H1 (cell line): ENCODE results near the gene DHCR7. TPM values are rescaled to one million over a fixed set of nuclear protein-coding genes. Genes with fewer than 3 reads are reported as not detected.

Source experiments
- CTCF ChIA-PET: fragments of 300-600 bp; sonication (Branson Sonifier 250); formaldehyde crosslinking; loops from one replicate; lab custom pipeline; 2021; ENCODE audit not compliant: partially characterized antibody; lab: Charles Lee
- POLR2A ChIA-PET: fragments of 300-600 bp; sonication (Branson Sonifier 250); formaldehyde crosslinking; loops from one replicate; lab custom pipeline; 2021; ENCODE audit warnings: inconsistent platforms; ENCODE audit not compliant: partially characterized antibody; lab: Charles Lee
- DNase-seq, 2 experiments: peaks; one replicate each; pipeline versions ENCODE4 v3.0.0 to v3.0.0-alpha.2; 2010 to 2022; ENCODE audit warnings: low spot score in 2 of 2, low read depth in 1 of 2, mixed read lengths in 1 of 2
- FAIRE-seq: peaks from 2 replicates; lab custom pipeline; 2011; peaks lifted over from hg19 to GRCh38; lab: Jason Lieb, UNC
- H2AFZ ChIP-seq: 2 replicates; pipeline ENCODE4 v1.8.1; 2012; ENCODE audit warnings: low read length, inconsistent platforms
- H2AK5ac ChIP-seq: 2 replicates; pipeline ENCODE4 v1.6.1; 2013; ENCODE audit warnings: low read depth, low read length
- H2BK120ac ChIP-seq: replicated peaks from 2 replicates; pipeline ENCODE3; 2013; ENCODE audit warnings: low read depth, low read length, inconsistent platforms
- H2BK12ac ChIP-seq: 2 replicates; pipeline ENCODE4 v1.6.1; 2013; ENCODE audit warnings: low read depth, low read length
- H2BK15ac ChIP-seq: 2 replicates; pipeline ENCODE4 v1.6.1; 2013; ENCODE audit warnings: low read length
- H2BK20ac ChIP-seq: 2 replicates; pipeline ENCODE4 v1.6.1; 2013; ENCODE audit warnings: low read length
- H2BK5ac ChIP-seq: 2 replicates; pipeline ENCODE4 v1.6.1; 2013; ENCODE audit warnings: low read depth, low read length
- H3K14ac ChIP-seq: 2 replicates; pipeline ENCODE4 v1.6.1; 2013; ENCODE audit warnings: inconsistent platforms; ENCODE audit not compliant: insufficient read length
- H3K18ac ChIP-seq: 2 replicates; pipeline ENCODE4 v1.6.1; 2013; ENCODE audit warnings: low read length; ENCODE audit errors: extremely low read depth
- H3K23ac ChIP-seq: 2 replicates; pipeline ENCODE4 v1.6.1; 2013; ENCODE audit warnings: inconsistent platforms; ENCODE audit not compliant: insufficient read length
- H3K23me2 ChIP-seq: 2 replicates; pipeline ENCODE4 v1.6.1; 2013; ENCODE audit warnings: low read depth, low read length
- H3K27ac ChIP-seq: 2 replicates; pipeline ENCODE4 v1.6.1; 2011; ENCODE audit warnings: low read depth, low read length, inconsistent platforms
- H3K27me3 ChIP-seq, 4 experiments: replicated peaks in 1 of 4; 1 replicate in 1 of 4; 2 replicates in 3 of 4; pipeline versions ENCODE4 v1.6.1 to v1.8.1; 2011 to 2013; ENCODE audit warnings: low read length in 3 of 4, mild to moderate bottlenecking in 3 of 4, inconsistent platforms in 2 of 4, mixed read lengths in 2 of 4, moderate library complexity in 1 of 4; ENCODE audit not compliant: control insufficient read depth in 3 of 4, insufficient read depth in 3 of 4; ENCODE audit errors: extremely low read depth in 1 of 4
- H3K36me3 ChIP-seq, 4 experiments: 2 replicates each; pipeline versions ENCODE4 v1.6.1 to v1.8.1; 2011 to 2013; ENCODE audit warnings: mild to moderate bottlenecking in 4 of 4, low read length in 3 of 4, moderate library complexity in 2 of 4, control low read depth in 1 of 4, inconsistent platforms in 1 of 4; ENCODE audit not compliant: insufficient read depth in 4 of 4, control insufficient read depth in 2 of 4
- H3K4ac ChIP-seq: replicated peaks from 2 replicates; pipeline ENCODE3; 2013; ENCODE audit warnings: low read length, low read depth, mixed read lengths, inconsistent platforms; ENCODE audit not compliant: insufficient read length
- H3K4me1 ChIP-seq, 4 experiments: replicated peaks in 1 of 4; 1 replicate in 1 of 4; 2 replicates in 3 of 4; pipeline versions ENCODE4 v1.6.1 to v1.8.1; 2011 to 2013; ENCODE audit warnings: low read length in 3 of 4, inconsistent platforms in 2 of 4, mixed read lengths in 1 of 4; ENCODE audit not compliant: insufficient read depth in 4 of 4, control insufficient read depth in 3 of 4
- H3K4me2 ChIP-seq, 2 experiments: 2 replicates each; pipeline versions ENCODE4 v1.6.1 to v1.8.1; 2011 to 2013; ENCODE audit warnings: low read depth in 2 of 2, low read length in 2 of 2, control low read depth in 1 of 2, inconsistent platforms in 1 of 2, mild to moderate bottlenecking in 1 of 2; ENCODE audit not compliant: insufficient read depth in 1 of 2
- H3K4me3 ChIP-seq, 4 experiments: fragments of 200-600, 300-600 bp in 1 of 4; sonication (generic), shearing (Covaris generic), sonication (Bioruptor Twin) in 1 of 4; 2 replicates each; pipeline versions ENCODE4 v1.5.1 to v1.8.1; 2011 to 2016; ENCODE audit warnings: low read length in 4 of 4, low read depth in 3 of 4, control low read depth in 2 of 4, inconsistent platforms in 2 of 4, mild to moderate bottlenecking in 2 of 4, mixed read lengths in 1 of 4, moderate library complexity in 1 of 4; ENCODE audit not compliant: insufficient read depth in 2 of 4; ENCODE audit errors: extremely low read depth in 1 of 4
- H3K56ac ChIP-seq: replicated peaks from 2 replicates; pipeline ENCODE3; 2013; ENCODE audit warnings: low read depth, mild to moderate bottlenecking, mixed read lengths, low read length, inconsistent platforms; ENCODE audit not compliant: insufficient read length
- H3K79me1 ChIP-seq: 2 replicates; pipeline ENCODE4 v1.6.1; 2013; ENCODE audit warnings: low read depth, low read length, control low read depth
- H3K79me2 ChIP-seq, 2 experiments: 2 replicates each; pipeline versions ENCODE4 v1.6.1 to v1.8.1; 2012 to 2013; ENCODE audit warnings: low read length in 2 of 2, mild to moderate bottlenecking in 2 of 2, inconsistent platforms in 1 of 2; ENCODE audit not compliant: insufficient read depth in 2 of 2, control insufficient read depth in 1 of 2
- H3K9ac ChIP-seq, 4 experiments: replicated peaks in 1 of 4; 1 replicate in 1 of 4; 2 replicates in 3 of 4; pipeline versions ENCODE4 v1.6.1 to v1.8.1; 2011 to 2013; ENCODE audit warnings: low read depth in 3 of 4, low read length in 3 of 4, control low read depth in 2 of 4, mild to moderate bottlenecking in 2 of 4, moderate library complexity in 2 of 4, inconsistent platforms in 1 of 4; ENCODE audit errors: extremely low read depth in 1 of 4
- H3K9me3 ChIP-seq, 2 experiments: 2 replicates each; pipeline versions ENCODE4 v1.6.1 to v1.8.1; 2012 to 2013; ENCODE audit warnings: mild to moderate bottlenecking in 2 of 2, moderate library complexity in 2 of 2, control low read depth in 1 of 2, inconsistent platforms in 1 of 2, low read depth in 1 of 2, low read length in 1 of 2, mixed read lengths in 1 of 2; ENCODE audit not compliant: insufficient read depth in 2 of 2
- H4K20me1 ChIP-seq, 2 experiments: replicated peaks in 1 of 2; 2 replicates each; pipeline versions ENCODE3 to v1.8.1; 2011 to 2013; ENCODE audit warnings: inconsistent platforms in 2 of 2, low read length in 2 of 2, mild to moderate bottlenecking in 1 of 2; ENCODE audit not compliant: insufficient read depth in 2 of 2, control insufficient read depth in 1 of 2
- H4K5ac ChIP-seq: 2 replicates; pipeline ENCODE4 v1.6.1; 2013; ENCODE audit warnings: low read length, low read depth, mixed read lengths, inconsistent platforms; ENCODE audit not compliant: insufficient read length
- H4K8ac ChIP-seq: 2 replicates; pipeline ENCODE4 v1.8.0; 2013; ENCODE audit warnings: mild to moderate bottlenecking, moderate library complexity, low read length, inconsistent platforms; ENCODE audit not compliant: insufficient read depth; ENCODE audit errors: extremely low read depth
- H4K91ac ChIP-seq: replicated peaks from 2 replicates; pipeline ENCODE3; 2013; ENCODE audit warnings: low read length, mixed read lengths, inconsistent platforms; ENCODE audit not compliant: insufficient read length
- CHD2 ChIP-seq: IDR thresholded peaks from 2 replicates; pipeline ENCODE4 v1.6.1; 2012; ENCODE audit warnings: low read length, improper control_type of control experiment
- CTBP2 ChIP-seq: IDR thresholded peaks from 2 replicates; pipeline ENCODE4 v1.7.0; 2011; ENCODE audit warnings: borderline replicate concordance, mild to moderate bottlenecking, moderate library complexity, mixed read lengths, low read length; ENCODE audit not compliant: insufficient read depth, insufficient read length
- GTF2F1 ChIP-seq: IDR thresholded peaks from 2 replicates; pipeline ENCODE4 v1.6.1; 2012; ENCODE audit warnings: low read depth, low read length, improper control_type of control experiment, borderline replicate concordance
- NANOG ChIP-seq: IDR thresholded peaks from 2 replicates; pipeline ENCODE4 v1.6.1; 2011; ENCODE audit warnings: low read length, low read depth, mild to moderate bottlenecking, inconsistent platforms; ENCODE audit not compliant: insufficient read depth, poor library complexity, severe bottlenecking
- POLR2A ChIP-seq, 2 experiments: IDR thresholded peaks; 1 replicate in 1 of 2; 2 replicates in 1 of 2; pipeline ENCODE4 v1.6.1; 2011; ENCODE audit warnings: low read depth in 2 of 2, low read length in 2 of 2, mild to moderate bottlenecking in 2 of 2; ENCODE audit errors: control extremely low read depth in 1 of 2
- RFX5 ChIP-seq: IDR thresholded peaks from 2 replicates; pipeline ENCODE4 v1.6.1; 2011; ENCODE audit warnings: low read depth, low read length, improper control_type of control experiment, borderline replicate concordance
- SIX5 ChIP-seq: IDR thresholded peaks from 2 replicates; pipeline ENCODE4 v1.6.1; 2011; ENCODE audit warnings: mild to moderate bottlenecking, low read depth, low read length
- TAF1 ChIP-seq: IDR thresholded peaks from 2 replicates; pipeline ENCODE4 v1.6.1; 2011; ENCODE audit warnings: mild to moderate bottlenecking, low read depth, low read length
- WGBS, 2 experiments: shearing (Covaris generic) in 1 of 2; methylation state at CpG; one replicate each; pipeline versions ENCODE4 v1.1.6 to v1.1.7; 2013 to 2015; ENCODE audit warnings: low lambda C conversion rate in 2 of 2, mixed read lengths in 2 of 2, inconsistent platforms in 1 of 2, low coverage in 1 of 2, missing lambda C conversion rate in 1 of 2; ENCODE audit not compliant: insufficient replicate concordance in 2 of 2, insufficient coverage in 1 of 2, insufficient read length in 1 of 2; ENCODE audit errors: extremely low coverage in 1 of 2, missing lambda C conversion rate in 1 of 2; 5-methylcytosine and 5-hydroxymethylcytosine counted together
- polyA plus RNA-seq, 7 experiments: library from polyadenylated mRNA; depleted of rRNA in 3 of 7; stranded (reverse) in 5 of 7; unstranded in 2 of 7; fragments of >200 nt in 5 of 7; fragments of 200-250 nt in 2 of 7; gene quantifications; 1 replicate in 5 of 7; 2 replicates in 1 of 7; 4 replicates in 1 of 7; pipeline versions ENCODE4 v1.2.1 to v1.2.3, GENCODE V29; 2011 to 2013; ENCODE audit warnings: missing spikeins in 2 of 7, mixed read lengths in 2 of 7
- total RNA-seq: library from RNA; stranded (reverse); fragmentation: NEBNext Ultra II Directional; extraction: Animal tissue kit (Norgen Biotek cat#: 25700); gene quantifications from 2 replicates; pipeline ENCODE4 v1.2.1, GENCODE V29; 2021
- TF ChIP-seq, protein P1 (sequence below): IDR thresholded peaks from 2 replicates; pipeline ENCODE4 v1.6.1; 2012; ENCODE audit warnings: low read length, inconsistent platforms

Gene DHCR7
- total and polyA plus RNA-seq, 2 of the 8 experiments (the other 6 are each of a cell fraction or from before 2014, with no cell fraction given), result 144 to 157 TPM

DNA sequence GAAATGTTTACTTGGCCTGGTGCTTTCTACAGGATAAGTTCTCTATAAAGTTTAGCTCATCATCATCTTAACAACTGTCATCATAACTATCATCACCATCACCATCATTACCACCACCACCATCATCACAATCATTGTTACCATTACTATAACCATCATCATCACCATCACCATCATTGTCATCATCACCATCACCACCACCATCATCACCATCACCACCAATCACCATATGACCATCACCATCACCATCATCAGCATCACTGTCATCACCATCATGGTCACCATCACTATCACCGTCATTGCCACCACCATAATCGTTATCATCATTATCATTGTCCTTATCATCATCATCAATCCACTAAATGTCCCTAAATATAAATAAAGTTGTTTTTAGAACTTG, 54.9 kb downstream of the DHCR7 start:
- H3K56ac ChIP-seq, result peak overlapping the region; percentile 72
- FAIRE-seq (no peak), DNase-seq (no peak)
- H3K9ac ChIP-seq, result no peak overlapping the region
- H2BK120ac ChIP-seq, result no peak overlapping the region
- no peak overlapping the region for H4K91ac ChIP-seq
- no peak overlapping the region for H2BK20ac ChIP-seq
- no peak overlapping the region for H3K14ac ChIP-seq
- H4K8ac ChIP-seq, result no peak overlapping the region
- H2BK15ac ChIP-seq, result no peak overlapping the region
- no peaks in the 10 kb centered on the region for H3K36me3 ChIP-seq
- H3K9me3 ChIP-seq, result no peaks in the 10 kb centered on the region
- H2BK12ac ChIP-seq, result no peak overlapping the region
- CTCF ChIA-PET, result interaction anchor here (1.7 kb wide), 1 partner anchor 263 kb away, joined by 5 read pairs; no protein-coding TSS in a partner anchor
- no peak overlapping the region for H3K4ac ChIP-seq
- TF ChIP-seq POLR2A (IDR thresholded peaks at IDR 0.05; ENCODE audit: control extremely low read depth in 1 of 2, low read depth in 2 of 2, low read length in 2 of 2) (no peak), NANOG (no peak), CTBP2 (no peak), SIX5 (no peak), CHD2 (no peak), RFX5 (no peak), GTF2F1 (no peak), TAF1 (no peak)
- TF ChIP-seq, protein P1, sequence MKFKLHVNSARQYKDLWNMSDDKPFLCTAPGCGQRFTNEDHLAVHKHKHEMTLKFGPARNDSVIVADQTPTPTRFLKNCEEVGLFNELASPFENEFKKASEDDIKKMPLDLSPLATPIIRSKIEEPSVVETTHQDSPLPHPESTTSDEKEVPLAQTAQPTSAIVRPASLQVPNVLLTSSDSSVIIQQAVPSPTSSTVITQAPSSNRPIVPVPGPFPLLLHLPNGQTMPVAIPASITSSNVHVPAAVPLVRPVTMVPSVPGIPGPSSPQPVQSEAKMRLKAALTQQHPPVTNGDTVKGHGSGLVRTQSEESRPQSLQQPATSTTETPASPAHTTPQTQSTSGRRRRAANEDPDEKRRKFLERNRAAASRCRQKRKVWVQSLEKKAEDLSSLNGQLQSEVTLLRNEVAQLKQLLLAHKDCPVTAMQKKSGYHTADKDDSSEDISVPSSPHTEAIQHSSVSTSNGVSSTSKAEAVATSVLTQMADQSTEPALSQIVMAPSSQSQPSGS, result no peak
- H3K23me2 ChIP-seq, result peaks cover 3% of the 10 kb centered on the region; the same call in 1 of the 2 replicates
- no peak overlapping the region for H3K4me2 ChIP-seq
- no peak overlapping the region for H3K4me3 ChIP-seq
- no peak overlapping the region for H2AFZ ChIP-seq
- peaks cover 0 to 4% (median 1%) of the 10 kb centered on the region in 4 experiments; a peak in 2 of 7 replicates for H3K27me3 ChIP-seq
- no peak overlapping the region for H3K27ac ChIP-seq
- 82% methylated on average over 2 of the region's 2 CpGs; no CpG with 5 or more reads in 1 of the 2 experiments for WGBS, 2 experiments
- H3K4me1 ChIP-seq, result no peaks in the 10 kb centered on the region
- H3K23ac ChIP-seq, result no peak overlapping the region
- H3K79me2 ChIP-seq, result no peaks in the 10 kb centered on the region
- peaks cover 0 to 2% of the 10 kb centered on the region in 2 experiments for H4K20me1 ChIP-seq
- H2AK5ac ChIP-seq, result no peak overlapping the region
- H4K5ac ChIP-seq, result no peak overlapping the region
- no peak overlapping the region for H3K18ac ChIP-seq
- H3K79me1 ChIP-seq, result no peaks in the 10 kb centered on the region
- POLR2A ChIA-PET, result no interaction called here
- H2BK5ac ChIP-seq, result no peak overlapping the region
